ENCODE results near the gene EAF1.

EAF1 gene

DNA sequence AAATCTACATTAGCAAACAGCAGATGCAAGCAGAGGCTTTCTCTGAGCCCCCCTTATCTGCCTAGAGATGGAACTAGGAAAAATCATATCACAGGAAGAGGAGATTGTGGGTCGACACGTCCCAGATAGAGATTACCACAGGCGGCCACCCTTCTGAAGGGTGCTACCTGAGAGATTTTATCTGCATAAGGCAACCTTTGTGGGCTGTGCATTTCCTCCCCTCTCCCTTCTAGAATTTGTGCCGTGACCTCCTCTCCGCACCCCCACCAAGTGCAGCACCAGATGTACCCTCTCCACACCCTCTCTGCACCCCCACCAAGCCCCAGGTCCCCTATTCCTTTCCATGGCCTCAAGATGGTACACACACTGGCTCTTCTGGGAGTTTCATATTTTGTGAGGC is 27.4 kb upstream of the EAF1 start:
- peaks cover 7% of the 10 kb centered on the region for H3K4me1 ChIP-seq (ENCODE audit: insufficient read depth, low read length, poor library complexity, severe bottlenecking)
- H3K79me2 ChIP-seq (ENCODE audit: insufficient read depth, low read length) = no peaks in the 10 kb centered on the region
- no peak overlapping the region for H3K4me3 ChIP-seq (ENCODE audit: low read length, poor library complexity, severe bottlenecking)
- no peak overlapping the region for H3K9ac ChIP-seq (ENCODE audit: low read depth, low read length, poor library complexity, severe bottlenecking)
- no peak overlapping the region for H3K4me2 ChIP-seq (ENCODE audit: low read depth, low read length, poor library complexity, severe bottlenecking)
- H3K9me3 ChIP-seq (ENCODE audit: insufficient read depth, low read depth, low read length) = no peaks in the 10 kb centered on the region
- H3K9me2 ChIP-seq (replicated peaks; ENCODE audit: low read depth, low read length) = no peaks in the 10 kb centered on the region
- H2AFZ ChIP-seq (ENCODE audit: low read length) = no peak overlapping the region
- H3K36me3 ChIP-seq (ENCODE audit: insufficient read depth, low read length) = no peaks in the 10 kb centered on the region
- H3F3A ChIP-seq (ENCODE audit: low read depth) = no peaks in the 10 kb centered on the region
- H4K20me1 ChIP-seq (ENCODE audit: insufficient read depth, low read length, poor library complexity, severe bottlenecking) = no peaks in the 10 kb centered on the region
- no peaks in the 10 kb centered on the region for H3K27me3 ChIP-seq (ENCODE audit: insufficient read depth, low read length, poor library complexity, severe bottlenecking)
- TF ChIP-seq, protein P1, sequence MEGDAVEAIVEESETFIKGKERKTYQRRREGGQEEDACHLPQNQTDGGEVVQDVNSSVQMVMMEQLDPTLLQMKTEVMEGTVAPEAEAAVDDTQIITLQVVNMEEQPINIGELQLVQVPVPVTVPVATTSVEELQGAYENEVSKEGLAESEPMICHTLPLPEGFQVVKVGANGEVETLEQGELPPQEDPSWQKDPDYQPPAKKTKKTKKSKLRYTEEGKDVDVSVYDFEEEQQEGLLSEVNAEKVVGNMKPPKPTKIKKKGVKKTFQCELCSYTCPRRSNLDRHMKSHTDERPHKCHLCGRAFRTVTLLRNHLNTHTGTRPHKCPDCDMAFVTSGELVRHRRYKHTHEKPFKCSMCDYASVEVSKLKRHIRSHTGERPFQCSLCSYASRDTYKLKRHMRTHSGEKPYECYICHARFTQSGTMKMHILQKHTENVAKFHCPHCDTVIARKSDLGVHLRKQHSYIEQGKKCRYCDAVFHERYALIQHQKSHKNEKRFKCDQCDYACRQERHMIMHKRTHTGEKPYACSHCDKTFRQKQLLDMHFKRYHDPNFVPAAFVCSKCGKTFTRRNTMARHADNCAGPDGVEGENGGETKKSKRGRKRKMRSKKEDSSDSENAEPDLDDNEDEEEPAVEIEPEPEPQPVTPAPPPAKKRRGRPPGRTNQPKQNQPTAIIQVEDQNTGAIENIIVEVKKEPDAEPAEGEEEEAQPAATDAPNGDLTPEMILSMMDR (conservative IDR thresholded peaks at IDR 0.05; ENCODE audit: low read length) = no peak
- no peak for TF ChIP-seq EZH2phosphoT487 (IDR thresholded peaks at IDR 0.05; ENCODE audit: borderline replicate concordance)

DNA sequence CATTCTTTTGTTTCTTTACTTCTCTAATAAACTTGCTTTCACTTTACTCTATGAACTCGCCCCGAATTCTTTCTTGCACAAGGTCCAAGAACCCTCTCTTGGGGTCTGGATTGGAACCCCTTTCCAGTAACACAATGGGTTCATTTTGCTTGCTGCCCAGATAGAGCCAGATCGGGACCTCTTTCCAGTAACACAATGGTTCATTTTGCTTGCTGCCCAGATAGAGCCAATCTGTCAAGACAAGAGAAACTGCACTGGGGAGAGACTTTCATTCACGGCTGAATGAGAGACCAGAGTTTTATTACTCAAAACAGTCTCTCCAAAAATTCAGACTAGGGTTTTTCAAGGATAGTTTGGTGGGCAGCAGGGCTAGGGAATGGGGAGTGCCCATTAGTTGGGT is 25.5 kb upstream of the EAF1 start:
- H3K9ac ChIP-seq (ENCODE audit: low read depth, low read length, poor library complexity, severe bottlenecking) = no peak overlapping the region
- no peaks in the 10 kb centered on the region for H3K9me2 ChIP-seq (replicated peaks; ENCODE audit: low read depth, low read length)
- H3K4me3 ChIP-seq (ENCODE audit: low read length, poor library complexity, severe bottlenecking) = no peak overlapping the region
- H3K79me2 ChIP-seq (ENCODE audit: insufficient read depth, low read length) = no peaks in the 10 kb centered on the region
- TF ChIP-seq, protein P1 (conservative IDR thresholded peaks at IDR 0.05; ENCODE audit: low read length) = no peak
- TF ChIP-seq EZH2phosphoT487 (IDR thresholded peaks at IDR 0.05; ENCODE audit: borderline replicate concordance) = no peak
- H3K4me2 ChIP-seq (ENCODE audit: low read depth, low read length, poor library complexity, severe bottlenecking) = no peak overlapping the region
- H3K27me3 ChIP-seq (ENCODE audit: insufficient read depth, low read length, poor library complexity, severe bottlenecking) = no peaks in the 10 kb centered on the region
- no peaks in the 10 kb centered on the region for H4K20me1 ChIP-seq (ENCODE audit: insufficient read depth, low read length, poor library complexity, severe bottlenecking)
- H3K4me1 ChIP-seq (ENCODE audit: insufficient read depth, low read length, poor library complexity, severe bottlenecking) = peaks cover 7% of the 10 kb centered on the region
- no peak overlapping the region for H2AFZ ChIP-seq (ENCODE audit: low read length)
- H3K36me3 ChIP-seq (ENCODE audit: insufficient read depth, low read length) = no peaks in the 10 kb centered on the region
- no peaks in the 10 kb centered on the region for H3K9me3 ChIP-seq (ENCODE audit: insufficient read depth, low read depth, low read length)
- H3F3A ChIP-seq (ENCODE audit: low read depth) = no peaks in the 10 kb centered on the region

DNA sequence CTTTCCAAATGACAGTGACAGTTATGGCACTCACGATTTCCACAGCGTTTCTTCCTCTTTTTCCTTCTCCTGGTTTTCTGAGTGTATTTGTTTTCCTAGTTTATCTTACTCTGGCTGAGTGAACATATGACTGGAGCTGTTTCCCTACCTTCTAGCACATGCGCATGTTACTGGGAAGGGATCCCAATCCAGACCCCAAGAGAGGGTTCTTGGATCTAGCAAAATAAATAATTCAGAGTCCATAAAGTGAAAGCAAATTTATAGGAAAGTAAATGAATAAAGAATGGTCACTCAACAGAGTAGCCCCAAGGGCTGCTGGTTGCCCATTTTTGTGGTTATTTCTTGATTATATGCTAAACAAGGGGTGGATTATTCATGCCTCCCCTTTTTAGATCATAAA is 23.9 kb upstream of the EAF1 start:
- Histone ChIP-seq H3K4me3 (ENCODE audit: low read length, poor library complexity, severe bottlenecking) (no peak overlapping the region), H4K20me1 (ENCODE audit: insufficient read depth, low read length, poor library complexity, severe bottlenecking) (no peaks in the 10 kb centered on the region), H3F3A (ENCODE audit: low read depth) (no peaks in the 10 kb centered on the region), H3K4me2 (ENCODE audit: low read depth, low read length, poor library complexity, severe bottlenecking) (no peak overlapping the region), H3K27me3 (ENCODE audit: insufficient read depth, low read length, poor library complexity, severe bottlenecking) (no peaks in the 10 kb centered on the region), H2AFZ (ENCODE audit: low read length) (no peak overlapping the region), H3K9ac (ENCODE audit: low read depth, low read length, poor library complexity, severe bottlenecking) (no peak overlapping the region), H3K79me2 (ENCODE audit: insufficient read depth, low read length) (no peaks in the 10 kb centered on the region), H3K36me3 (ENCODE audit: insufficient read depth, low read length) (no peaks in the 10 kb centered on the region), H3K9me3 (ENCODE audit: insufficient read depth, low read depth, low read length) (no peaks in the 10 kb centered on the region), H3K9me2 (replicated peaks; ENCODE audit: low read depth, low read length) (no peaks in the 10 kb centered on the region), H3K4me1 (ENCODE audit: insufficient read depth, low read length, poor library complexity, severe bottlenecking) (peaks cover 7% of the 10 kb centered on the region)
- TF ChIP-seq, protein P1 (conservative IDR thresholded peaks at IDR 0.05; ENCODE audit: low read length) = no peak
- TF ChIP-seq EZH2phosphoT487 (IDR thresholded peaks at IDR 0.05; ENCODE audit: borderline replicate concordance) = no peak
